Measurements from ENCODE around the gene PLPP4.

PLPP4 gene

DNA sequence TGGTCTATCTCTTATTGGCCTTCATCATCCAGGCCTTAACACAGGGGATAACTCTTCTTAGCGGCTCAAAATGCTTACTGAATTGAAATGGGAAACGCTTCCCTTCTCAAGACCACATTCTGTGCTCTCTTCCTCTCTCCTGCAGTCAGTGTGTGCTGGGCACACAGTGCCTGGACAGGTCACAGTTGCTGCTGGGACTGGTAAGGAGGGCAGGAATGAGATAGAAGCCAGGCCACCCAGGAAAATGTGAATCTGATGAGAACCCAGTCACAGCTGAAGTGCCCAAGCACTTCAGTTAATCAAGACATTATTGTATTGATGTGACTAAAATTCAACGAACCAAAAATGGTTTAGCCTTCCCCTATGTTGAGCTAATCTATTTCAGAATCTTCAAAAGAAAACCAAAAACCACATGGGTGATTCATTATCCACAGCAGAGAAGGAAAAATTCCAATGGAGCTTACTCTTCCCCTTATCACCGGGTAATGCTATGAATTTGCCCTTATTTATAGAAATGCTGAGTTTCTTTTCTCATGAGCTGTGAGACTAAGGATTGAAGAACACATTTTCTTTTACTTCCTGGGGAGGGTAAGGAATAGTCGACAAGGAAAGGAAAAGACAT lies 41.2 kb upstream of the PLPP4 start:
- no peak overlapping the region for H3K27ac ChIP-seq (ENCODE audit: low read depth, low read length)
- TF ChIP-seq, protein P1, sequence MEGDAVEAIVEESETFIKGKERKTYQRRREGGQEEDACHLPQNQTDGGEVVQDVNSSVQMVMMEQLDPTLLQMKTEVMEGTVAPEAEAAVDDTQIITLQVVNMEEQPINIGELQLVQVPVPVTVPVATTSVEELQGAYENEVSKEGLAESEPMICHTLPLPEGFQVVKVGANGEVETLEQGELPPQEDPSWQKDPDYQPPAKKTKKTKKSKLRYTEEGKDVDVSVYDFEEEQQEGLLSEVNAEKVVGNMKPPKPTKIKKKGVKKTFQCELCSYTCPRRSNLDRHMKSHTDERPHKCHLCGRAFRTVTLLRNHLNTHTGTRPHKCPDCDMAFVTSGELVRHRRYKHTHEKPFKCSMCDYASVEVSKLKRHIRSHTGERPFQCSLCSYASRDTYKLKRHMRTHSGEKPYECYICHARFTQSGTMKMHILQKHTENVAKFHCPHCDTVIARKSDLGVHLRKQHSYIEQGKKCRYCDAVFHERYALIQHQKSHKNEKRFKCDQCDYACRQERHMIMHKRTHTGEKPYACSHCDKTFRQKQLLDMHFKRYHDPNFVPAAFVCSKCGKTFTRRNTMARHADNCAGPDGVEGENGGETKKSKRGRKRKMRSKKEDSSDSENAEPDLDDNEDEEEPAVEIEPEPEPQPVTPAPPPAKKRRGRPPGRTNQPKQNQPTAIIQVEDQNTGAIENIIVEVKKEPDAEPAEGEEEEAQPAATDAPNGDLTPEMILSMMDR (IDR thresholded peaks at IDR 0.05; ENCODE audit: insufficient read depth, low read length, poor library complexity, severe bottlenecking), result no peak
- TF ChIP-seq EZH2phosphoT487 (conservative IDR thresholded peaks at IDR 0.05; ENCODE audit: low read length), result no peak

DNA sequence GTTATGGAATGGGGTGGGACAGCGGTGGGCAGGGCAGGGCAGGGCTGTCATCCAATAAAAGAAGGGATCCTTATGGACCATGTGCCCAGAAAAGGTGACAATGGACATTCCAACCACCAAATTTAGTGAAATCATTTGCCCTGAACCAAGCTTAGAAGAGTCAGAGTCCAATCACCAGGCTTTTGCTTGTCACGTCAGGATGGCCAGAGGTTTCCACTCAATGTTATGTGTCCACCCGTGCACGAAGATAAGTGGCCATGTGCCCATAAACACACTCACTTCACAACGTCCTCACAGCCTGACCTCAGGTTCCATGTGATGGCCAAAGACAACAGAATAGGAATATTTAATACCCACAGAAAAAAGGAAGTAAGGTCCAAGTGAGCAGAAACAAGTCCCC lies 36.6 kb upstream of the PLPP4 start:
- Histone ChIP-seq H3K4me3 (ENCODE audit: insufficient read depth, low read length, poor library complexity, severe bottlenecking) (no peak overlapping the region), H3K9ac (ENCODE audit: low read length) (no peak overlapping the region), H3F3A (ENCODE audit: insufficient read depth) (no peaks in the 10 kb centered on the region), H4K20me1 (ENCODE audit: low read depth, low read length) (no peaks in the 10 kb centered on the region), H2AFZ (ENCODE audit: low read depth, low read length, severe bottlenecking) (no peak overlapping the region), H3K9me3 (ENCODE audit: insufficient read depth, low read length) (no peaks in the 10 kb centered on the region), H3K27me3 (ENCODE audit: low read length) (no peaks in the 10 kb centered on the region), H3K9me2 (replicated peaks; ENCODE audit: insufficient read depth, low read length) (no peaks in the 10 kb centered on the region), H3K4me2 (ENCODE audit: low read depth, low read length, poor library complexity, severe bottlenecking) (no peak overlapping the region), H3K27ac (ENCODE audit: low read depth, low read length) (no peak overlapping the region), H3K36me3 (ENCODE audit: low read length) (no peaks in the 10 kb centered on the region), H3K79me2 (ENCODE audit: insufficient read depth, low read length) (no peaks in the 10 kb centered on the region)
- TF ChIP-seq EZH2phosphoT487 (conservative IDR thresholded peaks at IDR 0.05; ENCODE audit: low read length), result no peak
- TF ChIP-seq, protein P1 (IDR thresholded peaks at IDR 0.05; ENCODE audit: insufficient read depth, low read length, poor library complexity, severe bottlenecking), result no peak

More for the DNA sequence above, 41.2 kb upstream of the PLPP4 start:
- Histone ChIP-seq H3F3A (ENCODE audit: insufficient read depth) (no peaks in the 10 kb centered on the region), H3K4me3 (ENCODE audit: insufficient read depth, low read length, poor library complexity, severe bottlenecking) (no peak overlapping the region), H3K4me2 (ENCODE audit: low read depth, low read length, poor library complexity, severe bottlenecking) (no peak overlapping the region), H2AFZ (ENCODE audit: low read depth, low read length, severe bottlenecking) (no peak overlapping the region), H3K36me3 (ENCODE audit: low read length) (no peaks in the 10 kb centered on the region), H3K79me2 (ENCODE audit: insufficient read depth, low read length) (no peaks in the 10 kb centered on the region), H3K9me2 (replicated peaks; ENCODE audit: insufficient read depth, low read length) (no peaks in the 10 kb centered on the region), H3K9ac (ENCODE audit: low read length) (no peak overlapping the region), H4K20me1 (ENCODE audit: low read depth, low read length) (no peaks in the 10 kb centered on the region), H3K9me3 (ENCODE audit: insufficient read depth, low read length) (no peaks in the 10 kb centered on the region), H3K27me3 (ENCODE audit: low read length) (no peaks in the 10 kb centered on the region)

DNA sequence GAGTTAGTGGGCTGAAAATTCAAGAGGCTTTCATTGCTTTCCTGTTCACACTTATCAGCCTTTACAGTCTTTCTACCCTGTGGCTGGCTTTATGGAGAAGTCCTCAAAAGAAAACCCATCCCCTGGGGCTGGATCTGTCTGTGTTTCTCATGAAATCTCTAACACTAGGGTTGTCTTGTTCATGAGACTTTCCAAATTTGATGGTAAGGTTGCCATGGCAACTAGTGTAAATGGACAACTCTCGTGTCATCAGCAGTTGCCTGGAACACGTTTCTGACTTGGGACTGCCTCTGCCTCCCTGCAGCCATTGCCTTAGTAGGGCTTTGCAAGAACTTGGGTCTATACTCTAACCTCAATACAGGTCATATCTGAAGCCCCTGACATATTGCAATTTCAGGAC lies 35.8 kb upstream of the PLPP4 start:
- Histone ChIP-seq H3K27ac (ENCODE audit: low read depth, low read length) (no peak overlapping the region), H4K20me1 (ENCODE audit: low read depth, low read length) (no peaks in the 10 kb centered on the region), H3K27me3 (ENCODE audit: low read length) (no peaks in the 10 kb centered on the region), H3K9ac (ENCODE audit: low read length) (no peak overlapping the region), H2AFZ (ENCODE audit: low read depth, low read length, severe bottlenecking) (no peak overlapping the region), H3K36me3 (ENCODE audit: low read length) (no peaks in the 10 kb centered on the region), H3K4me3 (ENCODE audit: insufficient read depth, low read length, poor library complexity, severe bottlenecking) (no peak overlapping the region), H3K9me2 (replicated peaks; ENCODE audit: insufficient read depth, low read length) (no peaks in the 10 kb centered on the region), H3K79me2 (ENCODE audit: insufficient read depth, low read length) (no peaks in the 10 kb centered on the region), H3F3A (ENCODE audit: insufficient read depth) (no peaks in the 10 kb centered on the region), H3K4me2 (ENCODE audit: low read depth, low read length, poor library complexity, severe bottlenecking) (no peak overlapping the region), H3K9me3 (ENCODE audit: insufficient read depth, low read length) (no peaks in the 10 kb centered on the region)
- TF ChIP-seq, protein P1 (IDR thresholded peaks at IDR 0.05; ENCODE audit: insufficient read depth, low read length, poor library complexity, severe bottlenecking), result no peak
- TF ChIP-seq EZH2phosphoT487 (conservative IDR thresholded peaks at IDR 0.05; ENCODE audit: low read length), result no peak

Measured in SU-DHL-6 (cell line).